Activated B cell treated with CpG ODN at 0.5 μM for 24 hours (primary cell): ENCODE measurements around the gene OR13D1. TPM values are rescaled to one million over a fixed set of nuclear protein-coding genes. Genes with fewer than 3 reads are reported as not detected.

Experiments used
- ATAC-seq: fragments of 200-7000 bp; cut with Tn5 transposase; one replicate; pipeline ENCODE4 v1.10.0; 2021; ENCODE audit warnings: low read depth, mild to moderate bottlenecking, moderate library complexity
- CTCF ChIA-PET: fragments of 350-600 bp; sonication (Branson Sonifier 250); formaldehyde crosslinking; loops from one replicate; lab custom pipeline; 2021; ENCODE audit warnings: antibody characterized with exemption; lab: Charles Lee
- POLR2A ChIA-PET: fragments of 350-600 bp; sonication (Branson Sonifier 250); formaldehyde crosslinking; loops from one replicate; lab custom pipeline; 2021; ENCODE audit warnings: antibody characterized with exemption; lab: Charles Lee
- DNase-seq: peaks from one replicate; pipeline ENCODE4 v3.0.0; 2022
- H3K27ac Mint-ChIP-seq: one replicate; pipeline ENCODE4 v1.8.0; 2020; ENCODE audit warnings: mixed read lengths
- H3K27me3 Mint-ChIP-seq: one replicate; pipeline ENCODE4 v1.8.0; 2021; ENCODE audit warnings: mixed read lengths
- H3K36me3 Mint-ChIP-seq: one replicate; pipeline ENCODE4 v1.8.0; 2021; ENCODE audit warnings: low read depth, mixed read lengths
- H3K4me1 Mint-ChIP-seq: one replicate; pipeline ENCODE4 v1.8.0; 2021; ENCODE audit warnings: mixed read lengths
- H3K4me3 Mint-ChIP-seq: one replicate; pipeline ENCODE4 v1.8.0; 2020; ENCODE audit warnings: mild to moderate bottlenecking, mixed read lengths
- H3K9me3 Mint-ChIP-seq: one replicate; pipeline ENCODE4 v1.8.0; 2020; ENCODE audit warnings: mixed read lengths
- CTCF ChIP-seq: fragments of 200-600 bp; IDR thresholded peaks from one replicate; pipeline ENCODE4 v1.8.0; 2022; ENCODE audit warnings: antibody characterized with exemption, mild to moderate bottlenecking
- intact Hi-C: fragments of 100-400 bp; cut with micrococcal nuclease; formaldehyde crosslinking; loops from one replicate; pipeline ENCODE4 v1.15.1; 2024
- total RNA-seq: library from RNA; stranded (reverse); gene quantifications from 2 replicates; pipeline ENCODE4 v1.2.3, GENCODE V29; 2022

Gene OR13D1
- total RNA-seq, 1 donor from 2014 or later = not detected

GRCh38 chr9:104743376-104743985 lies 49.2 kb downstream of the OR13D1 start:
- Mint-ChIP-seq H3K27ac (peak overlapping the region; percentile 46), H3K27me3 (no peaks in the 10 kb centered on the region)

More at GRCh38 chr9:104743376-104743985, 49.2 kb downstream of the OR13D1 start:
- ATAC-seq (peak; percentile 21), DNase-seq (no peak)
- ChIA-PET POLR2A (no interaction called here), CTCF (interaction anchor here (1.0 to 2.4 kb wide), 2 partner anchors 650 to 1346 kb away, joined by 3 to 6 read pairs; partner anchors contain the start of gene SMC2)
- TF ChIP-seq CTCF = no peak
- intact Hi-C loops = loop anchor here (1.0 to 10.0 kb wide), 5 partner anchors 251 to 1345 kb away; no protein-coding TSS in a partner anchor
- Mint-ChIP-seq H3K4me3 (no peak overlapping the region), H3K4me1 (peaks cover 30% of the 10 kb centered on the region), H3K9me3 (no peaks in the 10 kb centered on the region), H3K36me3 (peaks cover 8% of the 10 kb centered on the region)

Other genes starting within 250 kb of the OR13D1 start
- gene OR13F1, start 190.3 kb upstream of the OR13D1 start, total RNA-seq = not detected in 2 replicates
- not detected in 2 replicates for gene OR13C4, start 167.3 kb upstream of the OR13D1 start, total RNA-seq
- gene OR13C3, start 157.7 kb upstream of the OR13D1 start, total RNA-seq = not detected in 2 replicates
- gene OR13C8, start 125.3 kb upstream of the OR13D1 start, total RNA-seq = not detected in 2 replicates
- not detected in 2 replicates for gene OR13C5, start 95.1 kb upstream of the OR13D1 start, total RNA-seq
- gene OR13C2, start 88.9 kb upstream of the OR13D1 start, total RNA-seq = not detected in 2 replicates
- gene OR13C9, start 76.3 kb upstream of the OR13D1 start, total RNA-seq = not detected in 2 replicates
- 21.9 and 22.7 TPM in 2 replicates for gene NIPSNAP3A, start 53.2 kb downstream of the OR13D1 start, total RNA-seq
- 15.3 and 17.4 TPM in 2 replicates for gene NIPSNAP3B, start 69.6 kb downstream of the OR13D1 start, total RNA-seq
- 1.7 and 2.3 TPM in 2 replicates for gene ABCA1, start 233.6 kb downstream of the OR13D1 start, total RNA-seq